Jurkat, Clone E6-1 (cell line): ENCODE results near the gene PHETA1.

ENCODE experiments used
- DNase-seq: peaks from one replicate; pipeline ENCODE4 v3.0.0-alpha.2; 2011; ENCODE audit warnings: low read depth, low spot score
- H3K4me3 ChIP-seq: 2 replicates; pipeline ENCODE4 v1.5.1; 2011; ENCODE audit warnings: mild to moderate bottlenecking, low read length, control low read depth, moderate library complexity

The PHETA1 gene

GRCh38 chr12:111311011-111311410, 57.9 kb downstream of the PHETA1 start:
- no peak overlapping the region for H3K4me3 ChIP-seq
- no peak for DNase-seq
